ENCODE results near the gene ZNF385C. TPM values are rescaled to one million over a fixed set of nuclear protein-coding genes. Genes with fewer than 3 reads are reported as not detected.
A peak's percentile ranks its signal among the peaks of the same experiment; 100 is the strongest.

Gene ZNF385C
- total and polyA plus RNA-seq, 2 donors (not counting 1 experiment from before 2014, with no cell fraction given): under 0.01 to 0.03 TPM

DNA sequence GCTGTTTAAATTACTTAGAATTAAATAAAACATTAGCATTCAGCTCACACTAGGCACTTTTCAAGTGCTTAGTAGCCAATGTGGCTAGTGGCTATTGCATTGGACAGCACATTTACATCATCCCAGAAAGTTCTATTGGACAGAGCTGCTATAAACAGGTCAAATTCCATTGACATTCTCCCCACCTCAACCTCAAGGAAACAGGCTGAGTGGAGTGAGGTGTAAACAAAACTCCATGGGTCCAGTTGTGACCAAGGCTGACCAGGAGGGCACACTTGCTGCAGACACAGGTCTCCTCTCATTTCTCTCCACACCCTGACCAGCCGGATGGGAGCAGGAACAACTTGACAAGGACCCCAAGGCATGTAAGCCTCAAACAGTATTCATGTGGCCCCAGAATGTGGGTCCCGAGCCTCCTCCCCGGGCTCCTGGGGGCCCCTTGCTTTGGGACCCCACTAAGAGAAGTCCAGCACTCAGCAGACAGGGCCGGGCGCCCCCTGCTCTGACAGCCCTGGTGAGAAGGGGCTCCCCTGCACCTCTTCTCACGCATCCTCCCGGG lies 48.4 kb downstream of the ZNF385C start:
- no peaks in the 10 kb centered on the region for H3K9me3 ChIP-seq (ENCODE audit: control insufficient read depth, insufficient read depth, low read depth, low read length)
- peak overlapping the region; percentile 49 for H3K9ac ChIP-seq (ENCODE audit: insufficient read depth, low read length)
- peak overlapping the region; percentile 64 for H3K4me2 ChIP-seq (ENCODE audit: extremely low read depth, insufficient read depth, low read length)
- TF ChIP-seq, protein P1, sequence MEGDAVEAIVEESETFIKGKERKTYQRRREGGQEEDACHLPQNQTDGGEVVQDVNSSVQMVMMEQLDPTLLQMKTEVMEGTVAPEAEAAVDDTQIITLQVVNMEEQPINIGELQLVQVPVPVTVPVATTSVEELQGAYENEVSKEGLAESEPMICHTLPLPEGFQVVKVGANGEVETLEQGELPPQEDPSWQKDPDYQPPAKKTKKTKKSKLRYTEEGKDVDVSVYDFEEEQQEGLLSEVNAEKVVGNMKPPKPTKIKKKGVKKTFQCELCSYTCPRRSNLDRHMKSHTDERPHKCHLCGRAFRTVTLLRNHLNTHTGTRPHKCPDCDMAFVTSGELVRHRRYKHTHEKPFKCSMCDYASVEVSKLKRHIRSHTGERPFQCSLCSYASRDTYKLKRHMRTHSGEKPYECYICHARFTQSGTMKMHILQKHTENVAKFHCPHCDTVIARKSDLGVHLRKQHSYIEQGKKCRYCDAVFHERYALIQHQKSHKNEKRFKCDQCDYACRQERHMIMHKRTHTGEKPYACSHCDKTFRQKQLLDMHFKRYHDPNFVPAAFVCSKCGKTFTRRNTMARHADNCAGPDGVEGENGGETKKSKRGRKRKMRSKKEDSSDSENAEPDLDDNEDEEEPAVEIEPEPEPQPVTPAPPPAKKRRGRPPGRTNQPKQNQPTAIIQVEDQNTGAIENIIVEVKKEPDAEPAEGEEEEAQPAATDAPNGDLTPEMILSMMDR (conservative IDR thresholded peaks at IDR 0.05 in 1 of 2, IDR thresholded peaks at IDR 0.05 in 1 of 2; ENCODE audit: low read depth in 1 of 2, low read length in 2 of 2): no peak
- no peak for TF ChIP-seq EZH2 (IDR thresholded peaks at IDR 0.05; ENCODE audit: low read length, missing control alignments)
- peak overlapping the region; percentile 15 to 53 (median 38) for H3K4me3 ChIP-seq (replicated peaks in 1 of 4; ENCODE audit: control extremely low read depth in 1 of 4, insufficient read depth in 1 of 4, low read depth in 3 of 4, low read length in 4 of 4)
- no peaks in the 10 kb centered on the region for H4K20me1 ChIP-seq (ENCODE audit: control insufficient read depth, extremely low read depth, insufficient read depth, low read length)
- no peak for DNase-seq (ENCODE audit: low read depth in 2 of 2)
- H3K27me3 ChIP-seq (ENCODE audit: control insufficient read depth, insufficient read depth, low read length): peaks cover 31% of the 10 kb centered on the region
- no peak overlapping the region for H3K27ac ChIP-seq (ENCODE audit: insufficient read depth, low read length)
- H2AFZ ChIP-seq (ENCODE audit: low read length): peak overlapping the region; percentile 21
- no peaks in the 10 kb centered on the region for H3K79me2 ChIP-seq (ENCODE audit: control insufficient read depth, insufficient read depth, low read length)
- H3K4me1 ChIP-seq (ENCODE audit: control insufficient read depth, extremely low read depth, insufficient read depth, low read length): no peaks in the 10 kb centered on the region
- no peaks in the 10 kb centered on the region for H3K36me3 ChIP-seq (ENCODE audit: control insufficient read depth, insufficient read depth, low read length)

DNA sequence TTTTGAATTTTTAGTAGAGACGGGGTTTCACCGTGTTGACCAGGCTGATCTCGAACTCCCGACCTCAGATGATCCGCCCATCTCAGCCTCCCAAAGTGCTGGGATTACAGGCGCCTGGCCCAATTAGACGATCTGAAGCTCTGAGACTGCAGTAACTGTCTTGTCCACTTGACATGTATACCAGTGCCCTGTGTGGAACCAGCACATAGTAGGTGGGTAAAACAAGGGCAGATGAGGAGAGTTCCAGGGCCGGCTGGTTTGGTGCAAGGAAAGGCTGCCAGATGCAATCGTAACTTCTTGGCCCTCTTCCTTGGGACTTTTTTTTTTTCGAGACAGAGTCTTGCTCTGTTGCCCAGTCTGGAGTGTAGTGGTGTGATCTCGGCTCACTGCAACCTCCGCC lies 50.9 kb downstream of the ZNF385C start:
- Histone ChIP-seq H3K36me3 (ENCODE audit: control insufficient read depth, insufficient read depth, low read length) (no peaks in the 10 kb centered on the region), H3K4me3 (replicated peaks in 1 of 4; ENCODE audit: control extremely low read depth in 1 of 4, insufficient read depth in 1 of 4, low read depth in 3 of 4, low read length in 4 of 4) (no peak overlapping the region), H3K4me2 (ENCODE audit: extremely low read depth, insufficient read depth, low read length) (no peak overlapping the region), H3K79me2 (ENCODE audit: control insufficient read depth, insufficient read depth, low read length) (no peaks in the 10 kb centered on the region), H3K9ac (ENCODE audit: insufficient read depth, low read length) (no peak overlapping the region), H3K27me3 (ENCODE audit: control insufficient read depth, insufficient read depth, low read length) (peaks cover 15% of the 10 kb centered on the region), H2AFZ (ENCODE audit: low read length) (no peak overlapping the region), H3K4me1 (ENCODE audit: control insufficient read depth, extremely low read depth, insufficient read depth, low read length) (no peaks in the 10 kb centered on the region), H3K27ac (ENCODE audit: insufficient read depth, low read length) (no peak overlapping the region), H3K9me3 (ENCODE audit: control insufficient read depth, insufficient read depth, low read depth, low read length) (no peaks in the 10 kb centered on the region), H4K20me1 (ENCODE audit: control insufficient read depth, extremely low read depth, insufficient read depth, low read length) (no peaks in the 10 kb centered on the region)
- DNase-seq (ENCODE audit: low read depth in 2 of 2): no peak
- TF ChIP-seq, protein P1 (conservative IDR thresholded peaks at IDR 0.05 in 1 of 2, IDR thresholded peaks at IDR 0.05 in 1 of 2; ENCODE audit: low read depth in 1 of 2, low read length in 2 of 2): no peak
- no peak for TF ChIP-seq EZH2 (IDR thresholded peaks at IDR 0.05; ENCODE audit: low read length, missing control alignments)

DNA sequence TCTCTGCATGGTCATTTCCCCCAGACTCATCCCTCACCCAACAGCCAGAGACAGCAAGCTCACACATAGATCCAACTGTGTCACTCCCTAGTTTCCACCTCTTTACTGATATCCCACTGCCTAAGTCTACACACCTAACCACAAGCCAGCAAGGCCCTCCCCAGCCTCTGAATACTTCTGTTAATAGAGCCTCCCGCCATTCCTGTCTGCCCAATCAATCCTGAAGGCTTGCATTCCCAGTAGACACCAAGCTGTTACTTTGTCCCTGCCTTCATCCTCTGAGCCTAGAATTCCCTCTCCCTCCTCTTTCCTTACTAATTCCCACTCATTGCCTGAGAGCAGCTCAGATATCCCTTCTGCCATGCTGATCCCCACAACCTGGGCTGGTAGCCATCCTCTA lies 52.6 kb downstream of the ZNF385C start:
- Histone ChIP-seq H3K27ac (ENCODE audit: insufficient read depth, low read length) (no peak overlapping the region), H3K4me2 (ENCODE audit: extremely low read depth, insufficient read depth, low read length) (no peak overlapping the region), H3K36me3 (ENCODE audit: control insufficient read depth, insufficient read depth, low read length) (no peaks in the 10 kb centered on the region), H3K9ac (ENCODE audit: insufficient read depth, low read length) (no peak overlapping the region), H3K79me2 (ENCODE audit: control insufficient read depth, insufficient read depth, low read length) (no peaks in the 10 kb centered on the region), H3K9me3 (ENCODE audit: control insufficient read depth, insufficient read depth, low read depth, low read length) (no peaks in the 10 kb centered on the region), H3K4me3 (replicated peaks in 1 of 4; ENCODE audit: control extremely low read depth in 1 of 4, insufficient read depth in 1 of 4, low read depth in 3 of 4, low read length in 4 of 4) (no peak overlapping the region), H3K4me1 (ENCODE audit: control insufficient read depth, extremely low read depth, insufficient read depth, low read length) (no peaks in the 10 kb centered on the region), H2AFZ (ENCODE audit: low read length) (no peak overlapping the region), H4K20me1 (ENCODE audit: control insufficient read depth, extremely low read depth, insufficient read depth, low read length) (no peaks in the 10 kb centered on the region), H3K27me3 (ENCODE audit: control insufficient read depth, insufficient read depth, low read length) (peaks cover 7% of the 10 kb centered on the region)
- TF ChIP-seq, protein P1 (conservative IDR thresholded peaks at IDR 0.05 in 1 of 2, IDR thresholded peaks at IDR 0.05 in 1 of 2; ENCODE audit: low read depth in 1 of 2, low read length in 2 of 2): no peak
- no peak for TF ChIP-seq EZH2 (IDR thresholded peaks at IDR 0.05; ENCODE audit: low read length, missing control alignments)
- no peak for DNase-seq (ENCODE audit: low read depth in 2 of 2)
